GM12878 (cell line): ENCODE results near the gene DAPK2. TPM values are rescaled to one million over a fixed set of nuclear protein-coding genes. Genes with fewer than 3 reads are reported as not detected.

Source experiments
- CREM ChIP-seq: IDR thresholded peaks from 2 replicates; pipeline ENCODE4 v1.6.1; 2014; ENCODE audit warnings: antibody characterized with exemption, low read depth
- E4F1 ChIP-seq: fragments of 450-650 bp; IDR thresholded peaks from 2 replicates; pipeline ENCODE4 v1.6.1; 2018; ENCODE audit warnings: borderline replicate concordance, mild to moderate bottlenecking; ENCODE audit not compliant: partially characterized antibody
- ELK1 ChIP-seq: IDR thresholded peaks from 2 replicates; pipeline ENCODE4 v1.6.1; 2012; ENCODE audit warnings: low read depth, low read length, improper control_type of control experiment
- EZH2 ChIP-seq: IDR thresholded peaks from 2 replicates; pipeline ENCODE4 v1.6.1; 2012; ENCODE audit warnings: low read depth, mild to moderate bottlenecking, control low read depth, inconsistent platforms, low read length, borderline replicate concordance; ENCODE audit not compliant: control insufficient read depth
- HDAC6 ChIP-seq: fragments of 200-600 bp; sonication (generic); IDR thresholded peaks from one replicate; pipeline ENCODE4 v1.8.0; 2017; ENCODE audit warnings: antibody characterized with exemption; ENCODE audit not compliant: unreplicated experiment
- JUND ChIP-seq: IDR thresholded peaks from 2 replicates; pipeline ENCODE4 v1.6.1; 2012; ENCODE audit warnings: low read depth, mild to moderate bottlenecking, low read length, improper control_type of control experiment, moderate library complexity
- MTA2 ChIP-seq: fragments of 450-650 bp; IDR thresholded peaks from 2 replicates; pipeline ENCODE4 v1.6.1; 2016; ENCODE audit warnings: low read depth, mild to moderate bottlenecking, moderate library complexity
- MTA3 ChIP-seq: IDR thresholded peaks from 2 replicates; pipeline ENCODE4 v1.6.1; 2012; ENCODE audit warnings: low read length, inconsistent platforms, borderline replicate concordance
- RAD51 ChIP-seq: fragments of 450-650 bp; IDR thresholded peaks from 2 replicates; pipeline ENCODE4 v1.6.1; 2016; ENCODE audit warnings: moderate library complexity, mild to moderate bottlenecking, inconsistent platforms
- RELA ChIP-seq: fragments of 450-650 bp; IDR thresholded peaks from 2 replicates; pipeline ENCODE4 v1.8.0; 2014; ENCODE audit warnings: borderline replicate concordance; ENCODE audit not compliant: partially characterized antibody
- REST ChIP-seq: IDR thresholded peaks from 2 replicates; pipeline ENCODE4 v1.6.1; 2012; ENCODE audit warnings: mild to moderate bottlenecking, low read depth, low read length
- SPI1 ChIP-seq: IDR thresholded peaks from 2 replicates; pipeline ENCODE4 v1.6.1; 2011; ENCODE audit warnings: low read depth, mild to moderate bottlenecking, low read length, moderate library complexity, borderline replicate concordance; ENCODE audit not compliant: insufficient read depth
- YBX1 ChIP-seq: fragments of 450-650 bp; IDR thresholded peaks from 2 replicates; pipeline ENCODE4 v1.6.1; 2016; ENCODE audit warnings: antibody characterized with exemption
- ZBED1 ChIP-seq: IDR thresholded peaks from 2 replicates; pipeline ENCODE4 v1.6.1; 2016; ENCODE audit warnings: borderline replicate concordance
- ZNF217 ChIP-seq: fragments of 450-650 bp; IDR thresholded peaks from 2 replicates; pipeline ENCODE4 v1.6.1; 2017; ENCODE audit warnings: antibody characterized with exemption, mild to moderate bottlenecking
- ZNF24 ChIP-seq: fragments of 450-650 bp; IDR thresholded peaks from 2 replicates; pipeline ENCODE4 v1.6.1; 2017; ENCODE audit warnings: antibody characterized with exemption, mild to moderate bottlenecking
- polyA plus RNA-seq, 11 experiments: library from polyadenylated mRNA; depleted of rRNA in 4 of 11; unstranded in 6 of 11; stranded (reverse) in 5 of 11; fragments of >200 nt; fragmentation: Nextera tagmentation in 4 of 11; fragmentation: Illumina TruSeq in 1 of 11; extraction: Ambion mirVana in 4 of 11; extraction: Trizol in 1 of 11; gene quantifications; 1 replicate in 1 of 11; 2 replicates in 10 of 11; pipeline versions ENCODE4 v1.2.1 to v1.2.3, GENCODE V29; 2011 to 2016; ENCODE audit warnings: inconsistent platforms in 2 of 11, missing spikeins in 2 of 11, low read depth in 1 of 11
- total RNA-seq, 4 experiments: library from RNA; depleted of rRNA in 3 of 4; stranded (reverse); fragments of >200 nt in 3 of 4; fragmentation: Illumina TruSeq in 1 of 4; extraction: Trizol in 1 of 4; gene quantifications; 2 replicates each; pipeline versions ENCODE4 v1.2.1 to v1.2.3, GENCODE V29; 2013 to 2021
- TF ChIP-seq, protein P1 (sequence below): fragments of 450-650 bp; IDR thresholded peaks from 2 replicates; pipeline ENCODE4 v1.6.1; 2016; ENCODE audit warnings: mild to moderate bottlenecking, moderate library complexity, borderline replicate concordance

DAPK2 gene
- total and polyA plus RNA-seq, 10 of the 15 experiments (the other 5 are each of a cell fraction or from before 2014, with no cell fraction given): 0.69 to 8.4 (median 4.1) TPM

- TF ChIP-seq REST (no peak), CREM (peak; percentile 52), E4F1 (no peak), HDAC6 (no peak), JUND (no peak), RAD51 (peak; percentile 73), ZNF24 (peak; percentile 21; the same call in 1 of the 2 replicates), ELK1 (no peak), EZH2 (no peak), YBX1 (no peak), ZNF217 (peak; percentile 53; the same call in 1 of the 2 replicates), RELA (no peak), MTA2 (peak; percentile 69; the same call in 1 of the 2 replicates), SPI1 (0 out of 2 replicates have a peak, but pooled peaks have one; percentile 9), MTA3 (peak; percentile 73; the same call in 1 of the 2 replicates), ZBED1 (0 out of 2 replicates have a peak, but pooled peaks have one; percentile 33)
- TF ChIP-seq, protein P1, sequence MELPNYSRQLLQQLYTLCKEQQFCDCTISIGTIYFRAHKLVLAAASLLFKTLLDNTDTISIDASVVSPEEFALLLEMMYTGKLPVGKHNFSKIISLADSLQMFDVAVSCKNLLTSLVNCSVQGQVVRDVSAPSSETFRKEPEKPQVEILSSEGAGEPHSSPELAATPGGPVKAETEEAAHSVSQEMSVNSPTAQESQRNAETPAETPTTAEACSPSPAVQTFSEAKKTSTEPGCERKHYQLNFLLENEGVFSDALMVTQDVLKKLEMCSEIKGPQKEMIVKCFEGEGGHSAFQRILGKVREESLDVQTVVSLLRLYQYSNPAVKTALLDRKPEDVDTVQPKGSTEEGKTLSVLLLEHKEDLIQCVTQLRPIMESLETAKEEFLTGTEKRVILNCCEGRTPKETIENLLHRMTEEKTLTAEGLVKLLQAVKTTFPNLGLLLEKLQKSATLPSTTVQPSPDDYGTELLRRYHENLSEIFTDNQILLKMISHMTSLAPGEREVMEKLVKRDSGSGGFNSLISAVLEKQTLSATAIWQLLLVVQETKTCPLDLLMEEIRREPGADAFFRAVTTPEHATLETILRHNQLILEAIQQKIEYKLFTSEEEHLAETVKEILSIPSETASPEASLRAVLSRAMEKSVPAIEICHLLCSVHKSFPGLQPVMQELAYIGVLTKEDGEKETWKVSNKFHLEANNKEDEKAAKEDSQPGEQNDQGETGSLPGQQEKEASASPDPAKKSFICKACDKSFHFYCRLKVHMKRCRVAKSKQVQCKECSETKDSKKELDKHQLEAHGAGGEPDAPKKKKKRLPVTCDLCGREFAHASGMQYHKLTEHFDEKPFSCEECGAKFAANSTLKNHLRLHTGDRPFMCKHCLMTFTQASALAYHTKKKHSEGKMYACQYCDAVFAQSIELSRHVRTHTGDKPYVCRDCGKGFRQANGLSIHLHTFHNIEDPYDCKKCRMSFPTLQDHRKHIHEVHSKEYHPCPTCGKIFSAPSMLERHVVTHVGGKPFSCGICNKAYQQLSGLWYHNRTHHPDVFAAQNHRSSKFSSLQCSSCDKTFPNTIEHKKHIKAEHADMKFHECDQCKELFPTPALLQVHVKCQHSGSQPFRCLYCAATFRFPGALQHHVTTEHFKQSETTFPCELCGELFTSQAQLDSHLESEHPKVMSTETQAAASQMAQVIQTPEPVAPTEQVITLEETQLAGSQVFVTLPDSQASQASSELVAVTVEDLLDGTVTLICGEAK: no peak
These were observed 153.4 kb downstream of the DAPK2 start (continued) for GRCh38 chr15:63892794-63893441.
